ENCODE data around the gene ASB18. TPM values are rescaled to one million over a fixed set of nuclear protein-coding genes. Genes with fewer than 3 reads are reported as not detected.

Gene ASB18
- total and polyA plus RNA-seq, 2 of the 8 experiments (the other 6 are each of a cell fraction or from before 2014, with no cell fraction given) = not detected

- no peaks in the 10 kb centered on the region; a peak in 1 of 7 replicates for H3K27me3 ChIP-seq (replicated peaks in 1 of 4; ENCODE audit: control insufficient read depth in 3 of 4, extremely low read depth in 1 of 4, insufficient read depth in 3 of 4, low read length in 3 of 4)
- H3K79me2 ChIP-seq (ENCODE audit: control insufficient read depth in 1 of 2, insufficient read depth in 2 of 2, low read length in 2 of 2) = no peaks in the 10 kb centered on the region
- ChIA-PET CTCF (ENCODE audit: partially characterized antibody) (interaction anchor here (0.8 to 1.2 kb wide), 3 partner anchors 15 to 114 kb away, joined by 3 to 4 read pairs (median 3); no protein-coding TSS in a partner anchor), POLR2A (ENCODE audit: partially characterized antibody) (no interaction called here)
- H2BK12ac ChIP-seq (ENCODE audit: low read depth, low read length) = no peak overlapping the region
- no peak overlapping the region for H3K18ac ChIP-seq (ENCODE audit: extremely low read depth, low read length)
- no peak for FAIRE-seq
- H2BK120ac ChIP-seq (replicated peaks; ENCODE audit: low read depth, low read length) = no peak overlapping the region
- H3K27ac ChIP-seq (ENCODE audit: low read depth, low read length) = no peak overlapping the region
- no peaks in the 10 kb centered on the region; the same call in 1 of the 2 replicates for H3K79me1 ChIP-seq (ENCODE audit: low read depth, low read length)
- no peak overlapping the region for H3K4me3 ChIP-seq (ENCODE audit: extremely low read depth in 1 of 4, insufficient read depth in 2 of 4, low read depth in 3 of 4, low read length in 4 of 4)
- H4K5ac ChIP-seq (ENCODE audit: insufficient read length, low read depth, low read length) = no peak overlapping the region
- no peak overlapping the region for H4K91ac ChIP-seq (replicated peaks; ENCODE audit: insufficient read length, low read length)
- DNase-seq (ENCODE audit: low read depth in 1 of 2, low spot score in 2 of 2) = no peak
- H3K23ac ChIP-seq (ENCODE audit: insufficient read length) = no peak overlapping the region
- H2BK15ac ChIP-seq (ENCODE audit: low read length) = no peak overlapping the region
- no peak overlapping the region for H2BK5ac ChIP-seq (ENCODE audit: low read depth, low read length)
- H3K9ac ChIP-seq (replicated peaks in 1 of 4; ENCODE audit: extremely low read depth in 1 of 4, low read depth in 3 of 4, low read length in 3 of 4) = no peak overlapping the region
- no peak overlapping the region for H3K14ac ChIP-seq (ENCODE audit: insufficient read length)
- no peak overlapping the region for H2AFZ ChIP-seq (ENCODE audit: low read length)
- H3K9me3 ChIP-seq (ENCODE audit: insufficient read depth in 2 of 2, low read depth in 1 of 2, low read length in 1 of 2) = no peaks in the 10 kb centered on the region
- H4K20me1 ChIP-seq (replicated peaks in 1 of 2; ENCODE audit: control insufficient read depth in 1 of 2, insufficient read depth in 2 of 2, low read length in 2 of 2) = no peaks in the 10 kb centered on the region
- H3K4me2 ChIP-seq (ENCODE audit: insufficient read depth in 1 of 2, low read depth in 2 of 2, low read length in 2 of 2) = no peak overlapping the region
- no peaks in the 10 kb centered on the region for H3K23me2 ChIP-seq (ENCODE audit: low read depth, low read length)
- H3K4me1 ChIP-seq (replicated peaks in 1 of 4; ENCODE audit: control insufficient read depth in 3 of 4, insufficient read depth in 4 of 4, low read length in 3 of 4) = 0 out of 7 replicates have a peak, but pooled peaks cover 0 to 2% (median 0%) of the 10 kb centered on the region in 4 experiments
- no peak overlapping the region for H2BK20ac ChIP-seq (ENCODE audit: low read length)
- no peak overlapping the region for H4K8ac ChIP-seq (ENCODE audit: extremely low read depth, insufficient read depth, low read length)
- no peaks in the 10 kb centered on the region for H3K36me3 ChIP-seq (ENCODE audit: control insufficient read depth in 2 of 4, insufficient read depth in 4 of 4, low read length in 3 of 4)
- no peak overlapping the region for H3K4ac ChIP-seq (replicated peaks; ENCODE audit: insufficient read length, low read depth, low read length)
- H3K56ac ChIP-seq (replicated peaks; ENCODE audit: insufficient read length, low read depth, low read length) = no peak overlapping the region
- peak overlapping the region; percentile 15; the same call in 1 of the 2 replicates for H2AK5ac ChIP-seq (ENCODE audit: low read depth, low read length)
- 87% methylated on average over 8 of the region's 8 CpGs; no CpG with 5 or more reads in 1 of the 2 experiments for WGBS, 2 experiments (ENCODE audit: extremely low coverage in 1 of 2, insufficient coverage in 1 of 2, insufficient read length in 1 of 2, insufficient replicate concordance in 2 of 2, low coverage in 1 of 2, low lambda C conversion rate in 2 of 2, missing lambda C conversion rate in 1 of 2)
- TF ChIP-seq ATF2 (IDR thresholded peaks at IDR 0.05; ENCODE audit: low read length) = no peak
These were observed 7.1 kb downstream of the ASB18 start for GRCh38 chr2:236257136-236257535.

All from H1 (cell line).